ENCODE results near the gene KCNN2. TPM values are rescaled to one million over a fixed set of nuclear protein-coding genes. Genes with fewer than 3 reads are reported as not detected.

Gene KCNN2
- total and polyA plus RNA-seq, 4 donors, result 0.09 to 4.6 (median 3.0) TPM

DNA sequence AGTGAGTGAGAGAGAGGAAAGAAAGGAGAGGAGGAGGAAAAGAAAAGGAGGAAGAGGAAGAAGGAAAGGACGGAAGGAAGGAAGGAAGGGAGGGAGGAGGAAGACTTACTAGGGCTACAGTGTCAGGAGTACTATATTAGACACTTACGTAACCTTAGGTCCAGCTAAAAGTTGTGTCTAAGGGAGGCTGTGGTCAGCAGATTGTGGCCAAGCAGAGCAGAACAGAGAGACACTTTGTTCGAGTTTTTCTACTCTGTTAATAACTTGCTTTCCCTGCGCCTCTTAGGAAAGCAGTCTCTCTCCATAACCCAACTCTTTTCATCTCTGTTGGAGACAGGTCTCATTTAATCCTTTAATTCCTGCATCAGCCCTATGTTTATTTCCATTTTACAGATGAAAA lies 138.9 kb downstream of the KCNN2 start:
- Histone ChIP-seq H3K4me3 (ENCODE audit: low read depth in 1 of 3, low read length in 3 of 3) (no peak overlapping the region), H3K36me3 (ENCODE audit: control insufficient read depth in 4 of 4, insufficient read depth in 3 of 4, low read depth in 1 of 4, low read length in 3 of 4) (peaks cover 2 to 14% (median 13%) of the 10 kb centered on the region in 4 donors), H3K9me3 (ENCODE audit: control insufficient read depth in 4 of 4, low read length in 3 of 4) (no peaks in the 10 kb centered on the region), H3K27ac (ENCODE audit: low read depth in 1 of 2, low read length in 2 of 2) (no peak overlapping the region), H3K4me1 (ENCODE audit: control insufficient read depth in 4 of 4, insufficient read depth in 4 of 4, low read length in 3 of 4) (no peaks in the 10 kb centered on the region), H3K9ac (ENCODE audit: low read depth in 1 of 2, low read length in 2 of 2) (no peak overlapping the region), H3K27me3 (ENCODE audit: control insufficient read depth in 4 of 4, insufficient read depth in 4 of 4, low read length in 3 of 4) (no peaks in the 10 kb centered on the region)
- 77% methylated on average over 4 of the region's 4 CpGs for WGBS
- no peak for DNase-seq (ENCODE audit: low spot score)
- TF ChIP-seq JUND (IDR thresholded peaks at IDR 0.05) (no peak), NR2F2 (IDR thresholded peaks at IDR 0.05) (no peak), GABPA (IDR thresholded peaks at IDR 0.05 in 1 of 2, conservative IDR thresholded peaks at IDR 0.05 in 1 of 2) (no peak), ATF3 (IDR thresholded peaks at IDR 0.05) (no peak), RAD21 (IDR thresholded peaks at IDR 0.05) (no peak), REST (IDR thresholded peaks at IDR 0.05) (no peak), FOXA2 (IDR thresholded peaks at IDR 0.05) (no peak)

- Histone ChIP-seq H3K9me3 (ENCODE audit: control insufficient read depth in 4 of 4, low read length in 3 of 4) (no peaks in the 10 kb centered on the region), H3K27me3 (ENCODE audit: control insufficient read depth in 4 of 4, insufficient read depth in 4 of 4, low read length in 3 of 4) (no peaks in the 10 kb centered on the region), H3K27ac (ENCODE audit: low read depth in 1 of 2, low read length in 2 of 2) (no peak overlapping the region), H3K4me1 (ENCODE audit: control insufficient read depth in 4 of 4, insufficient read depth in 4 of 4, low read length in 3 of 4) (no peaks in the 10 kb centered on the region), H3K4me3 (ENCODE audit: low read depth in 1 of 3, low read length in 3 of 3) (no peak overlapping the region), H3K36me3 (ENCODE audit: control insufficient read depth in 4 of 4, insufficient read depth in 3 of 4, low read depth in 1 of 4, low read length in 3 of 4) (no peaks in the 10 kb centered on the region), H3K9ac (ENCODE audit: low read depth in 1 of 2, low read length in 2 of 2) (no peak overlapping the region)
- WGBS, result 87% methylated on average over 9 of the region's 9 CpGs
- no peak for TF ChIP-seq FOXA1 (IDR thresholded peaks at IDR 0.05)
- no peak for TF ChIP-seq TAF1 (conservative IDR thresholded peaks at IDR 0.05)
- TF ChIP-seq ATF3 (IDR thresholded peaks at IDR 0.05), result no peak
- no peak for TF ChIP-seq RAD21 (IDR thresholded peaks at IDR 0.05)
- no peak for TF ChIP-seq CTCF (IDR thresholded peaks at IDR 0.05; ENCODE audit: low read depth, low read length, missing input control)
- TF ChIP-seq HNF4G (IDR thresholded peaks at IDR 0.05), result no peak
- TF ChIP-seq, protein P1, sequence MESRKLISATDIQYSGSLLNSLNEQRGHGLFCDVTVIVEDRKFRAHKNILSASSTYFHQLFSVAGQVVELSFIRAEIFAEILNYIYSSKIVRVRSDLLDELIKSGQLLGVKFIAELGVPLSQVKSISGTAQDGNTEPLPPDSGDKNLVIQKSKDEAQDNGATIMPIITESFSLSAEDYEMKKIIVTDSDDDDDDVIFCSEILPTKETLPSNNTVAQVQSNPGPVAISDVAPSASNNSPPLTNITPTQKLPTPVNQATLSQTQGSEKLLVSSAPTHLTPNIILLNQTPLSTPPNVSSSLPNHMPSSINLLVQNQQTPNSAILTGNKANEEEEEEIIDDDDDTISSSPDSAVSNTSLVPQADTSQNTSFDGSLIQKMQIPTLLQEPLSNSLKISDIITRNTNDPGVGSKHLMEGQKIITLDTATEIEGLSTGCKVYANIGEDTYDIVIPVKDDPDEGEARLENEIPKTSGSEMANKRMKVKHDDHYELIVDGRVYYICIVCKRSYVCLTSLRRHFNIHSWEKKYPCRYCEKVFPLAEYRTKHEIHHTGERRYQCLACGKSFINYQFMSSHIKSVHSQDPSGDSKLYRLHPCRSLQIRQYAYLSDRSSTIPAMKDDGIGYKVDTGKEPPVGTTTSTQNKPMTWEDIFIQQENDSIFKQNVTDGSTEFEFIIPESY (IDR thresholded peaks at IDR 0.05), result no peak
- TF ChIP-seq, protein P2, sequence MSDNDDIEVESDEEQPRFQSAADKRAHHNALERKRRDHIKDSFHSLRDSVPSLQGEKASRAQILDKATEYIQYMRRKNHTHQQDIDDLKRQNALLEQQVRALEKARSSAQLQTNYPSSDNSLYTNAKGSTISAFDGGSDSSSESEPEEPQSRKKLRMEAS (IDR thresholded peaks at IDR 0.05), result no peak
- no peak for TF ChIP-seq FOXA2 (IDR thresholded peaks at IDR 0.05)
- TF ChIP-seq REST (IDR thresholded peaks at IDR 0.05), result no peak
- no peak for TF ChIP-seq SP1 (IDR thresholded peaks at IDR 0.05)
- no peak for TF ChIP-seq EGR1 (IDR thresholded peaks at IDR 0.05; ENCODE audit: low read depth in 2 of 2)
- no peak for TF ChIP-seq GABPA (IDR thresholded peaks at IDR 0.05 in 1 of 2, conservative IDR thresholded peaks at IDR 0.05 in 1 of 2)
- no peak for TF ChIP-seq YY1 (IDR thresholded peaks at IDR 0.05)
- no peak for TF ChIP-seq HNF4A (conservative IDR thresholded peaks at IDR 0.05)
- no peak for TF ChIP-seq NR2F2 (IDR thresholded peaks at IDR 0.05)
- no peak for TF ChIP-seq RXRA (IDR thresholded peaks at IDR 0.05)
- TF ChIP-seq JUND (IDR thresholded peaks at IDR 0.05), result no peak
- DNase-seq (ENCODE audit: low spot score), result no peak
Observed at GRCh38 chr5:114504560-114504959, 142.7 kb downstream of the KCNN2 start.
